GM12874 (cell line): ENCODE measurements around the gene STAP2.

Source experiments
- CTCF ChIP-seq: IDR thresholded peaks from 2 replicates; pipeline ENCODE4 v1.5.1; 2011; ENCODE audit warnings: low read depth, mild to moderate bottlenecking, control low read depth, low read length, moderate library complexity; ENCODE audit not compliant: insufficient read depth

The STAP2 gene

GRCh38 chr19:4326215-4326836, 12.3 kb downstream of the STAP2 start:
- no peak for TF ChIP-seq CTCF

- no peak for TF ChIP-seq CTCF
Observed at GRCh38 chr19:4324228-4324627, 14.4 kb downstream of the STAP2 start.

- no peak for TF ChIP-seq CTCF
Observed at GRCh38 chr19:4323692-4324091, 14.9 kb downstream of the STAP2 start.

- no peak for TF ChIP-seq CTCF
Observed at GRCh38 chr19:4322942-4323665, 15.5 kb downstream of the STAP2 start.

- TF ChIP-seq CTCF, result no peak
Observed at GRCh38 chr19:4320419-4320818, 18.2 kb downstream of the STAP2 start.

GRCh38 chr19:4319067-4319718, 19.4 kb downstream of the STAP2 start:
- no peak for TF ChIP-seq CTCF

- no peak for TF ChIP-seq CTCF
Observed at GRCh38 chr19:4318460-4318859, 20.2 kb downstream of the STAP2 start.
